SK-N-MC (cell line): Measurements from ENCODE around the gene AKT2.

Experiments
- EZH2 ChIP-seq: fragments of 200-600 bp; sonication (generic); IDR thresholded peaks from one replicate; pipeline ENCODE4 v1.6.1; 2017; ENCODE audit warnings: antibody characterized with exemption
- POLR2AphosphoS5 ChIP-seq: IDR thresholded peaks from 2 replicates; pipeline ENCODE4 v1.6.1; 2012; ENCODE audit warnings: mild to moderate bottlenecking, low read depth, low read length, borderline replicate concordance

GRCh38 chr19:40231544-40232424, 53.4 kb downstream of the AKT2 start:
- TF ChIP-seq EZH2, result no peak
- no peak for TF ChIP-seq POLR2AphosphoS5
